Lower leg skin (tissue), 4 donors: Measurements from ENCODE around the gene C12orf76. TPM values are rescaled to one million over a fixed set of nuclear protein-coding genes. Genes with fewer than 3 reads are reported as not detected.

Source experiments
- DNase-seq, 2 donors: peaks; one replicate each; pipeline ENCODE4 v3.0.0-alpha.2; 2019; ENCODE audit warnings: low spot score in 2 of 2
- H3K4me3 ChIP-seq: fragments of 200-600 bp; sonication (generic); 2 replicates; pipeline ENCODE4 v1.5.1; 2017; ENCODE audit warnings: mild to moderate bottlenecking, low read depth; ENCODE audit not compliant: poor library complexity, severe bottlenecking
- POLR2A ChIP-seq, 2 donors: fragments of 450-650 bp; IDR thresholded peaks; one replicate each; pipeline ENCODE4 v1.6.1; 2016 to 2017; ENCODE audit warnings: antibody characterized with exemption in 2 of 2, mild to moderate bottlenecking in 1 of 2, moderate library complexity in 1 of 2
- WGBS, 2 donors: methylation state at CpG; one replicate each; pipeline ENCODE4 v1.1.5; 2018; 5-methylcytosine and 5-hydroxymethylcytosine counted together
- intact Hi-C: fragments of 100-400 bp; cut with DNase I; formaldehyde crosslinking; loops from one replicate; pipeline ENCODE4 v1.15.0; 2023; ENCODE audit warnings: low total_unique reads
- total RNA-seq, 4 donors: library from RNA; depleted of rRNA; stranded (reverse); fragments of >200 nt; gene quantifications; one replicate each; pipeline ENCODE4 v1.1.0, GENCODE V29; 2016
- TF ChIP-seq, protein P1 (sequence below), 3 donors: fragments of 450-650 bp; IDR thresholded peaks; one replicate each; pipeline ENCODE4 v1.5.1; 2016; ENCODE audit warnings: antibody characterized with exemption in 3 of 3, mild to moderate bottlenecking in 3 of 3, moderate library complexity in 2 of 3

The C12orf76 gene
- total RNA-seq, 4 donors from 2014 or later: 4.2 to 10.0 (median 8.8) TPM

DNA sequence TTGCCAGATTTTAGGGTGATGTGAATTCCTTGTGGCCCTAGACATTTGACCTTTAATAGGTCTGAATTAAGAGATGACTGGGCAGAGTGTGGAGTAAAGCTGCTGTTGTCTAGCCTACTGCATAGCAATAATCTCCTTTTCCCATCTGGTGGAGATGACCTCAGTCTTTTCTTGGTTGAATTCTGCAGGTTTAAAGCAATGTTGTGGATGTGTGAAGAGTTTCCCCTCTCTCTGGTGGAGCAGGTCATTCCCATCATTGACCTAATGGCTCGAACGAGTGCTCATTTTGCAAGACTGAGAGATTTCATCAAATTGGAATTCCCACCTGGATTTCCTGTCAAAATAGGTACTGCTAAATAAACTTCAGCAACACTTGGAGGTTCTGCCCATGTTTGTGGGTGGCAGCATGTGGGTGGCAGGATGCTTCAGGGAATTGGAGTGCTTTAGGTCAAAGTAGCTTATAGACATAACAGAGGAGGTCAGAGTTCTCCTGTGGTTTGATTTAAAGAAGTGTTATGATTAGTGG, 19.0 kb downstream of the C12orf76 start:
- WGBS, 2 donors: 79 to 95% methylated on average over 2 of the region's 2 CpGs
- TF ChIP-seq, protein P1, sequence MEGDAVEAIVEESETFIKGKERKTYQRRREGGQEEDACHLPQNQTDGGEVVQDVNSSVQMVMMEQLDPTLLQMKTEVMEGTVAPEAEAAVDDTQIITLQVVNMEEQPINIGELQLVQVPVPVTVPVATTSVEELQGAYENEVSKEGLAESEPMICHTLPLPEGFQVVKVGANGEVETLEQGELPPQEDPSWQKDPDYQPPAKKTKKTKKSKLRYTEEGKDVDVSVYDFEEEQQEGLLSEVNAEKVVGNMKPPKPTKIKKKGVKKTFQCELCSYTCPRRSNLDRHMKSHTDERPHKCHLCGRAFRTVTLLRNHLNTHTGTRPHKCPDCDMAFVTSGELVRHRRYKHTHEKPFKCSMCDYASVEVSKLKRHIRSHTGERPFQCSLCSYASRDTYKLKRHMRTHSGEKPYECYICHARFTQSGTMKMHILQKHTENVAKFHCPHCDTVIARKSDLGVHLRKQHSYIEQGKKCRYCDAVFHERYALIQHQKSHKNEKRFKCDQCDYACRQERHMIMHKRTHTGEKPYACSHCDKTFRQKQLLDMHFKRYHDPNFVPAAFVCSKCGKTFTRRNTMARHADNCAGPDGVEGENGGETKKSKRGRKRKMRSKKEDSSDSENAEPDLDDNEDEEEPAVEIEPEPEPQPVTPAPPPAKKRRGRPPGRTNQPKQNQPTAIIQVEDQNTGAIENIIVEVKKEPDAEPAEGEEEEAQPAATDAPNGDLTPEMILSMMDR (IDR thresholded peaks at IDR 0.05): no peak
- TF ChIP-seq POLR2A (IDR thresholded peaks at IDR 0.05): no peak
- DNase-seq: no peak
- no peak overlapping the region for H3K4me3 ChIP-seq
- intact Hi-C loops: no loop called here

DNA sequence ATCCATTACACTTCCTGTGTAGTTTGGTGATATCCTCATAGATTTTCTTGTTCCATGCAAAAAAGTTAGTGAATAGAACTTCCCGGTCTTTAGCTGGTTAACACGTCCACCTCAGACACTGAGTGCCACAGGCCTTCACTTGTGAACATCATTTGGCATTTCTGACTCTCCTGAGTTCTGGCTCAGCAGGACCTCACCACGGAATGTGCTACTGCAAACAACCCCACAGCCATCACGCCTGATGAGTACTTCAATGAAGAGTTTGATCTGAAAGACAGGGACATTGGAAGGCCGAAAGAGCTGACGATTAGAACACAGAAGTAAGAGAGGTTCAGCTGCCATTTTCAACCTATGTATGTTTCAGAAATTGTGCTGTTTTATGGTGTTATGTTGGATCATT, 20.0 kb downstream of the C12orf76 start:
- WGBS, 2 donors: 91 to 93% methylated on average over 6 of the region's 6 CpGs
- no peak for DNase-seq
- intact Hi-C loops: no loop called here
- TF ChIP-seq, protein P1 (IDR thresholded peaks at IDR 0.05): no peak
- TF ChIP-seq POLR2A (IDR thresholded peaks at IDR 0.05): no peak
- H3K4me3 ChIP-seq: no peak overlapping the region

DNA sequence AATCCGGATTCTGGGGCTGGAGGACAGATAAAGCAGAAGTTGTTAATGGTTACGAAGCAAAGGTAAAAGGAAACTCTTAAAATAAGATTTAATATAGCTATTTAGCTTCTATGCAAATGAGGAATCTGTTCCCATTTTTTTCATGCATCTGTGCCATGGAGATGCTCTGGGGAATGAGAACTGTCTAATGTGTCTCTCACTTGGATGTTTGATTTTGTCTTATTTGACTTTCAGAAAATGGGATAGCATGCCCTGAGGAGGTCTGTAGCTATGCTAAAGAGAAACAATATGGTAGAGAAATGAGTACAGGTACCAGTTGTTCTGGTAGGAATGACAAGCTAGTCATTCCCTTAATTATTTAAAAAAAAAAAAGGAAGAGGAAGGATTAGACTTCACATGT, 24.3 kb downstream of the C12orf76 start:
- WGBS, 2 donors: 84 to 85% methylated on average over 2 of the region's 2 CpGs
- TF ChIP-seq POLR2A (IDR thresholded peaks at IDR 0.05): no peak
- TF ChIP-seq, protein P1 (IDR thresholded peaks at IDR 0.05): no peak
- intact Hi-C loops: no loop called here
- no peak for DNase-seq
- no peak overlapping the region for H3K4me3 ChIP-seq

- no peak overlapping the region for H3K4me3 ChIP-seq
- WGBS, 2 donors: 75 to 80% methylated on average over 5 of the region's 5 CpGs
- no peak for DNase-seq
- no peak for TF ChIP-seq POLR2A (IDR thresholded peaks at IDR 0.05)
- TF ChIP-seq, protein P1 (IDR thresholded peaks at IDR 0.05): no peak
- intact Hi-C loops: no loop called here
Measured at GRCh38 chr12:110023059-110023980, 25.0 kb downstream of the C12orf76 start.

DNA sequence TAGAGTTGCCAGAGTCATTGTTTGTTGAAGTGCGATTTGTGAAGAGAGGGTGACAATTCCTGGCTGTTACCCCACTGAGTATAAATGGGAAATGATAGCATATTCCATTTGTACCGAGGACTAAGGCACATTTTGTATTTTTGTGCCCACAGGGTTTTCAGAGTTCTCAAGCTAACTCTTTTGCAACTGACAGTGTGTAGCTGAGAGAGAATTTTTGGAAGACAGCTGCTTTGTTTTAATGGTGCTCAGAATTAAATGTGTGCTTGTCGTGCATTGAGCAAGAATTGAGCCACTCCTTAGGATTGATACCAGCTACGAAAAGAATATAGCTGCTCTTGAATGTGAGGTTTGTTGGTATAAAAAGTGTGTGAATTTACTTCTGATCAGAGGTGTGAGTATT, 27.4 kb downstream of the C12orf76 start:
- intact Hi-C loops: no loop called here
- DNase-seq: no peak
- 85 to 91% methylated on average over 4 of the region's 4 CpGs for WGBS, 2 donors
- H3K4me3 ChIP-seq: no peak overlapping the region
- TF ChIP-seq POLR2A (IDR thresholded peaks at IDR 0.05): no peak
- TF ChIP-seq, protein P1 (IDR thresholded peaks at IDR 0.05): no peak
